Erythroblast (primary cell): Measurements from ENCODE around the gene MAB21L4.

Experiments used
- DNase-seq, 2 experiments: peaks; one replicate each; lab custom pipeline; 2025; lab: John Stamatoyannopoulos, UW
- GATA1 ChIP-seq: IDR thresholded peaks from 2 replicates; pipeline ENCODE4 v1.6.1; 2011; ENCODE audit warnings: low read depth, mild to moderate bottlenecking, control low read depth, low read length, moderate library complexity
- POLR2A ChIP-seq: IDR thresholded peaks from 2 replicates; pipeline ENCODE4 v1.6.1; 2011; ENCODE audit warnings: mild to moderate bottlenecking, low read length

Gene MAB21L4

DNA sequence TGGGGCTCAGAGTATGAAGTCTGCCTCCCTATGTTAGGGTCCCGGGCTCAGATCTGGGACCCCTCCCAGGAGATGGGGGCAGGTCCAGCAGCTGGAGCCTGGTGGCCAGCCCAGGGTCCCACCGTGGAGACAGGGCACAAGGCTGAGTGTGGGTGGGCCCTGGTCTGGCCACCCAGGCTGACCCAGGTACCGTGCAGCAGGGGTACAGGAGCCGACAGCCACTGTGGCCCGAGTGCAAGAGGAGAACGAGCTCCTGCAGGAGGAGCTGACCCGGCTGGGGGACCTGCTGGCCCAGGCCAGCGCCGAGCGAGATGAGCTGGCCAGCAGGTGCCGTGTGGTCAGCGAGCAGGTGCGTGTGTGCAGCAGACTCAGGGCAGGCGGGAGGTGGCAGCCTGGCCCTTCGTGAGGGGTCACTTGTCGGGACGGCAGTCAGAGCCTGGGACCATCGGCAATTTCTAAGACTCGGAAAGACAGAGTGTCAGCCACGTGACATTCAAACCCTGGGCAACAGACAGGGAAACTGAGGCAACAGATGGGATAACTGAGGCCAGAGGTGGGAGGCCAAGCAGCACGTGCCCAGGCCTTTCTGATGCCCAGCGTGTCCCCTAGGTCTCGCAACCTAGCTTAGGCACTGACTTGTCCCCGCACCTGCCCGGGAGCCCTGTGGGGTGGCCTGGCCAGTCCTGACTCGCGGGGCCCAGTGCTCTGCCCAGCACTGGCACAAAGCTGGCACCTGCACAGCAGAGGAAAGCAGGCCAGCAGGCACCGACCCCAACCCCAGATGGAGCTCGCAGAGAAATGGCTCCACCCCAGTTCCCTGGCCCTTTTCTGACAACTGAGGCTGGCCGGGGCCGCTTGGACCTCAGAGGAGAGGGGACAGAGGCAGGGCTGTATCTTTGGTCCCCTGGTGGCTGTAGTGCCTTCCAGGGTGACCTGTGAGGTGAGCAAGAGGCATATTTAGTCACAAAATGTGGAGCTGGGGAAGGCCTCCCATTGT lies 24.1 kb upstream of the MAB21L4 start:
- TF ChIP-seq POLR2A (no peak), GATA1 (no peak)
- no peak for DNase-seq

DNA sequence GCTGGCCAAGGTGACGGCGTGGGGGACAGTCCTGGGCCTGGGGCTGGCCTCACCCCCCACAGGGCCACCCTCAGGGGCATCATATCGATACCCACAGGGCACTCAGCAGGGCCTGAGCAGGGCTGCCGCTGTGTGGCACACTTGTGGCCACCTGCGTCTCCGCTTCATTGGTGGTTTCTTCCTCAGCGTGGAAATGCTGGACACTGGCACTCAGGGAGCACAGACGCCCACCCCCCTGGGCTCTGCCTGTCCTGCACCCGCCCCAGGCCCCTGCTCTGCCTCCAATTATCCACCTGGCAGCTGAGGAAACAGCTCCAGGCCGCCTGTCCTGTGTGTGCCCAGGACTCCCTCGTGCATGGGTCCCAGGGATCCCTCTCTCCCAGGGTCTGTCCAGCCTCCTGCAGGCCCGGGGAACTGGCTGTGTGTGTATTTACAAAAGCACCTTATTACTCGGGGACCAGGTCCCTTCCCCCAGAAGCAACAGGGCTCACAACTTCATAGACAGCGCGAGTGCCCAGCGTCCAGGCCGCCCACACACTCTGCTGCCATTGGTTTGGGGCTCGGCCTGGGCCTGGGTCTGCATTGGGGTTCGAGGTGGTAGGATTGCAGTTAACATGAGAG lies 23.3 kb upstream of the MAB21L4 start:
- no peak for DNase-seq
- TF ChIP-seq GATA1 (no peak), POLR2A (no peak)

DNA sequence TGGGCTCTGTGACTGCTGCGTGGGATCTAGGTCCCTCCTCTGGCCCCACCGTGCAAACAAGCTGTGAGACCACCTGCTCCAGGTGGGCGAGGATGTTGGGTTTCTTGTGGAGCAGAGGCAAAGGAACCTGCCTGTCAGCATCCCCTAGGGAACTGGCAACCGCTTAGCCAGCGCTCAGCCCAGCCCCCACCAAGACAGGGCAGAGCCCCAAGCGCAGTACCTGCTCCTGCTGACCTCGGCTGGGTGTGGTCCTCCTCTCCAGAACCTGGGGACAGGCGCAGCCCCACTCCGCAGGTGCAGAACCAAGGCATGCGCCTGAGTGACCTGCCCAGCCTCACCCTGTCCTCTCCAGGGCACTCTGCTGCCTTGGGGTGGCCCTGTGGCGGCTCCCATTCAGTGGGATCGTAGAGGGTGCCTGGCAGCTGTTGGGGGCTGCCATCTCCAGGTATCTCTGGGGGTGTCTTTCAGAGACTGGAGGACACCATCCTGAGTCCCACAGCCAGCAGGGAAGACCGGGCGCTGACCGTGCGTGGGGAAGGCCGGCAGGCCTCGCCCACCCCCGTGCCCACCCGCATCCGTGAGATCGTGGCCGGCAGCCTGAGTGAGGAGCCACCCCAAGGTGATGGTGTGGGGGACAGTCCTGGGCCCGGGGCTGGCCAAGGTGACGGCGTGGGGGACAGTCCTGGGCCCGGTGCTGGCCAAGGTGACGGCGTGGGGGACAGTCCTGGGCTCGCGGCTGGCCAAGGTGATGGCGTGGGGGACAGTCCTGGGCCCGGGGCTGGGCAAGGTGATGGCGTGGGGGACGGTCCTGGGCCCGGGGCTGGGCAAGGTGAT lies 22.5 kb upstream of the MAB21L4 start:
- DNase-seq: no peak
- TF ChIP-seq POLR2A (no peak), GATA1 (no peak)

DNA sequence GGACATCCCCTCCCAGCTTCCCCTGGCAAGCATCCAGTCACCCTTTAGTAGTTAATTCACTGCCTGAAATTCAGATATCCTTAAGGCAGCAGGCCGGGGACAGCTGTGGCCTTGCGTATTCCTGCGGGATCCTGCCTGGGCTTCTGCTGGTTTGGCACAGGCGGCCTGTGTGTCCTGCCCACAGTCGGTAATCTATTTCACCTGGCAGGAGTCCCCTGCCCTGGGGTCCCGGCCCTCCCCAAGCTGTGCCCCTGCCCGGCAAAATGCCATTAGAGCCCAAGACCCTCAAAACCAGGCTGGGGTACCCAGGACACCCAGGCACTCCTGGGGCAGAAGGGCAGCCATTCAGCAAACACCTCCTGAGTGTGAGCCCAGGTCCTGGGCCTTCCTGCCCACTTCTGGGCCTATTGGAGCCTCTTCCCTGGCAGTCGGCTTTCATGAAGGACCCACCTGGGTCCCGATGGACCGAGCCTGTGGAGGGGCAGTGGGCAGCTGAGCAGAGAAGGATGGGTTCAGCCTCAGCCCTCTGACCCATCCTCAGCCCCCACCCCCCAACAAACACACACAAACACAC lies 21.8 kb upstream of the MAB21L4 start:
- no peak for DNase-seq

DNA sequence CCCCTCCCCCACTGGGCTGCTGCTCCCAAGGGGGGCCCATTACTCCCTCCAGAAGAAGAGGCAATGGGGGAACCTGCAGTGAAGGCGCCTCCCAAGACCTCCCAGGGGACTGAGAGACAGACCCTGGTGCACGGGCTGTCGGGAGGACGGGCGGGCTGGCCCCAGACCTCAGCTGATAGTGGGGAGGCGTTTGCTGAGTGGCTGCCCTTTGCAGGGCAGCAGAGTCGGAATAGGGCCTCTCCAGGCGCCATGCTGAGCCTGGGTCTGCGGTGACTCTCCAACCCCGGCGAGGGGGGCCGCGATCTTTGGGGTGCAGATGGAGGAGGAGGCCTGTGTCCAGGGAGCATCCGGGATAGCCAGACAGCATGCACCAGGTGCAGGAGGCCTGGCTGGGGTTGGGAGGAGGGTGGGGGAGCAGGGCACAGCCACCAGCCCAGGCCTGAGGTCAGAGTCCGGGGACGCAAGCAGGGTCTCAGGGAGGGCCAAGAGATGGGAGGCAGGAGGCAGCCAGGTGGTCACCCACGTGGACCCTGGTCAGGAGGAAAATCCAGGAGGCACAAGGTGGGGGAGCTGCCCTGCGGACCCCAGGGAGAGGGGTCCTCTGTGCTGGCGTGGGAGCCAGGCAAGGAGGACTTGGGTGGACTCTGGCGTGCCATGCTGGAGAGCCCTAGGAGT lies 21.2 kb upstream of the MAB21L4 start:
- TF ChIP-seq GATA1 (no peak), POLR2A (no peak)
- DNase-seq: no peak

More for the DNA sequence above, 21.8 kb upstream of the MAB21L4 start:
- TF ChIP-seq POLR2A (no peak), GATA1 (no peak)

DNA sequence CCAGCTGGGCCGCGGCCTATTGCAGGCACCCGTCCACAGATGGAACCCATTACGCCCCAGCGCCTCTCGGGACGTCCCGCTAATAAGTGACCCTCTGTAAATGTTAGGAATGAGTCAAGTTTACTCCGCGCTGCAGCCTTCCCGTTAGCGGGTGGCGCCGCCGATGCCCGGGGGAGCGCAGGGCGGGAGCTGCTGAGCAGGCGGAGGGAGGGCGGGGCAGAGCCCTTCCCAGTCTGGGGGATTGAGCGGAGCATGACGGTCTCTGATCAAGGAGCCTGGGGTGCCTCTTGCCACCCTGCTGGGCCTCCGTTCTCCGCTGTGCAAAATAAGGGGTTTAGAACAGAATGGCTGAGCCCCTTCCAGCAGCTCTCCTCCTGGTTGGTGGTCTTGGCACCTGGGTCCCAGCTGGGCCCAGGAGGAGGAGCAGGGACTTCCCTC lies 20.6 kb upstream of the MAB21L4 start:
- TF ChIP-seq POLR2A (no peak), GATA1 (no peak)
- DNase-seq: no peak

DNA sequence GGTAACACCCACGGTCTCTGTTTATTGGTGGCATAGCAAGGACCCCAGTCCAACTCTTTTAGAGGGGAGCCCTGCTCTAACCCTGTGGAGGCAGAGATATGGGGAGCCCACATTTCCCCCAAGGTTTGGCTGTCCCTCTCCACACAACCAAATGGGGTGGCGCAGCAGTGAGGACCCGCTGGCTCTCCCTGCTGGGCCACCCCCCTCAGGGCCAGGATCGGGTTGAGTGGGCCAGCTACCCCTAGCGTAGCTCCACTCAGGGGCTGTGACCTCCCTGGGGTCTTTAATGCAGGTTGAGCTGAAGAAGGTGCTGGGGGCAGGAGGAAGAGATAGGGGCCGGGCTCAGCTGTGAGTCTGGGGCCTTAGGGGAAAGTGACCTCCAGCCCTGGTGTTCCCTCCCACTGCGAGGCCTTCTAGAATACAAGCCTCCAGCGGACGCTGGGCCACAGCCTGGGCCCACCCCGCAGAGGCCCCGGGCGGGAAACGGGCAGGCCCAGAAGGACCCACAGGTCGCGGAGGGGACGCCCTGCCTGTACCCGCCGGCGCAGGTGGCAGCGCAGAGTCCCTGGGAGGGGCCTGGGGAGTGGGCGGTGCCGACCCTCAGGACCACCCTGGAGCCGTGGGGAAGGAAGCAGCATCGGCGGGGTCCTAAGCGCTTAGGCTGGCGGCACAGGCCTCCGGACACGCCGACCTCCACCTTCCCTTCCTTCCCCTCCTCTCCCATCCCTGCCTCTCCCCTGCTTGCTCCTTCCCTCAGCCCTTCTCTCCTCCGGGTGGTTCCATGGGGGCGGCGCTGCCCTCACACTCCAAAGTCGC lies 19.8 kb upstream of the MAB21L4 start:
- no peak for DNase-seq
- no peak for TF ChIP-seq GATA1

DNA sequence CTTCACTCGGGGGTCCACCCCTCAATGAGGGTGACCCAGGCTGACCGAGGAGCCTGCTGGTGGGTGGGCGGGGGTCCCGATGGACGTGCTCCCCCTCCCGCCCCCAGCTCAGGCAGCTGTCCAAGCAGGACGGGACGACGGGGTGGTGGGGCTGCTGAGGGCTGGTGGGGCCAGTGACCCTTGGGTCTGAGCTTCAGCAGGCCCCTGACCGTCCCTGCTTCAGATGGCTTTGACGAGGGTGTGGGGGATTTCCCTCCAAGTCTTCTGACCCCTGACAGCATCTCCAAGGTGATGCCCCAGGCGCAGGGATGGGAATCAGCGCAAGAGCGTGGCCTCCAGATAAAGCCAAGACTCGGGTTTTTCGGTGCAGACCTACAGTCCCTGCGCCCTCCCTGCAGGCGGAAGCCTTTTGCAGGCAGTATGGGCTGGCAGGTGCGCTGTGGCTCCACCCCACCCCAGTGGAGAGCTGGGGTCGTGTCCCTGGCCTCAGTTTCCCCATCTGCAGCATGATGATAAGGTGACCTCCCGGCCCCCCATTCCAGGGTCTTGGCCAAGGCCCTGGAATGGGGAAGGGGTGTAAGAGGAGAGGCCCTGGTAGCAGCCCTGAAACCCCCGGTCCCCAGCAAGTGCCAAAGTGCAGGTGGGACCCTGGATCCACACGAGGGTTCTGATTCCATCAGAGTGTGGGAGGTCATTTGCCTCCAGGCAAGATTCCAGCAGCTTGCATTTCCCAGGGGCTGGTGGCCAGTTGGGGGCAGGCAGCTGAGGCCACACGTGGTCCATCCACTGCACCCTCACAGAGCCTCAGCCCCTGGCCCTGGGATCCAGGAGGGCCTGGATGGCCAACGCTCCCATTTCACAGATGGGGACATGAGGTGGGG lies 18.9 kb upstream of the MAB21L4 start:
- TF ChIP-seq POLR2A (no peak), GATA1 (no peak)
- no peak for DNase-seq

DNA sequence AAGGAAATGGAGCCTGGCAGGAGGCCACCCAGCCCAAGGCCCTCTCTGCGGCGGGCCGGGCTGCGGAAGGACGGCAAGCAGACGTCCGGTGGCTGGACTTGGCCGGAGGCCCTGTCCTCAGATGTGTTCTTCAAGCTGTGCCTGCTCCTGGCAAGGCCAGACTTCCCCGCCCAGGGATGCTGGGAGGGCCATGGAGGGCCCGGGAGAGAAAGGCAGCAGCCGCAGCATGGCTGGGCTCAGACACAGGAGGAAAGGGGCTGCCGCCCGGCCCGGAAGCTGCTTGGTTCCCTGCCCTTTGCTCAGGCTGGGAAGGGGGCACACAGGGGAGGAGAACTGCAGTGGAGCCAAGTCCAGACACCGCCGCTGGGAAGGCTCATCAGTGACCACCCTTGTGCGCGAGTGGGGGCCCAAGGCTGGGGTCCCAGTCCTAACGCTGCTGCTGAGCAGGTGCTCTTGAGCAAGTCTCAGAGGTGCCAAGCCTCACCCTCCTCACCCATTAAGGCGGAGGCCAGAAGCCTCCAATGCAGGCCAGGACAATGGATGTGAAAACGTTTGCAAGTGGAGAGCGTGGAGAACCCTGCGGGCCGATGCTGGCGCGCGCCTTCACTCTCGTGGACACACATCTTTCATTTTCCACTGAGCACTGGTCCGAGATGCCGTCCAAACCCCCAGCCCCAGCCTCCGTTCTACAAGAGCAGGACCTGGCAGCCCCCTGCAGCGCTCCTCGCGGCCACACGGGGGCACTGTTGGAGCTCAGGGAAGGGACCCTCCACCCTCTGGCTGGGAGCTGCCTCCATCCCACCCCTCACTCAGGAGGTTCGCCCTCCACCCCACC lies 18.1 kb upstream of the MAB21L4 start:
- TF ChIP-seq POLR2A (no peak), GATA1 (no peak)
- DNase-seq: peak; percentile 30 to 56

DNA sequence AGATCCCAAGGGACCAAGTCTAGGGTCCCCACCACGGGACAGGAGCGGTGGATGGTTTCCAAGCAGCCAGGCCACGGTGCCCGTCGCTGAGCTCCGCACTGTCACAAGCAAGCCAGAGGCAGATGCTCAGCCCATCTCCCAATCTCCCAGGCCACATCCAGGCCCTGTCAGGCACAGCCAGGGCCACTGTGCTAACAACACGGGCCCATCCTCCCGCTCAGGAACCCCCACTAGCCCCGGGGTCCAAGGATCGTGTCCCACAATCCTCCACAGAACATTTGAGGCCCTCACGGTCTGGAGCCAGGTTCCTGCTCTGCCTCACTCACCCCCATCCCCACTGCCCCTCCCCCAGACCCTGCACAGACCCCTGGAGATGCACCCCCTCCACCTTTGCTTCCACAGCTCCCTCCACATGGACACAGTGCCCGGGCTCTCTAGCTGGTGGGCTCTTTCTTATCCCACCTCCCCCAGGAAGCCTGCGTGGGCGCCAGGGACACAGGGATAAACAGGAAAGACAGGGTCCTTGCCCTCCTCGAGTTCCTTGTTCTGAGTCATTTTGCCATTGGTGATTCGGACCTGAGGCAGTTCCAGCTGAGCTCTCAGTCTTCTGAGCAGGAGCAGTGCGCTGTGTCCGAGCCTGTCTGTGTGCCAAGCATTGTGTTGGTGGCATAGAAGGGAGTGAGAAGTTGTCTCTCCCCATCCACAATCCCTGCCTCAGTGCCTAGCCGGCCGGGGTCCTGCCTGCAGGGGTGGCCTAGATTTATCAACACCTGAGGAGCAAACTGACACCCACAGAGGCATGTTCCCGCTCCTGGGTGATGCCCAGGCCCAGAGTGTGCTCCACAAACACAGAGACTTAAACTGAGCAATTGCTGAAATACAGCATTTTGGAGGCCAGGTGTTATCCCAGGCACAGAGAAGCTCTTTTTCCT lies 17.2 kb upstream of the MAB21L4 start:
- TF ChIP-seq GATA1 (no peak), POLR2A (no peak)

More for the DNA sequence above, 17.2 kb upstream of the MAB21L4 start:
- DNase-seq: no peak
